Left lung (tissue), 10 donors: ENCODE data around the gene SNX17. TPM values are rescaled to one million over a fixed set of nuclear protein-coding genes. Genes with fewer than 3 reads are reported as not detected.
A peak's percentile ranks its signal among the peaks of the same experiment; 100 is the strongest.

ENCODE experiments used
- ATAC-seq: fragments of 200-7000 bp; cut with Tn5 transposase; one replicate; pipeline ENCODE4 v1.9.1; 2020; ENCODE audit warnings: moderate library complexity
- DNase-seq, 4 donors: peaks; one replicate each; pipeline ENCODE4 v3.0.0-alpha.2; 2013 to 2020
- H3K27ac ChIP-seq, 2 donors: fragments of 200-600 bp; sonication (generic) in 1 of 2; one replicate each; pipeline versions ENCODE4 v1.5.0 to v1.8.0; 2020 to 2021
- H3K27me3 ChIP-seq, 2 donors: fragments of 200-600 bp; sonication (generic) in 1 of 2; one replicate each; pipeline versions ENCODE4 v1.5.0 to v1.8.0; 2020 to 2021
- H3K36me3 ChIP-seq, 2 donors: fragments of 200-600 bp; sonication (generic) in 1 of 2; one replicate each; pipeline versions ENCODE4 v1.5.0 to v1.8.0; 2020 to 2021
- H3K4me1 ChIP-seq, 2 donors: fragments of 200-600 bp; one replicate each; pipeline ENCODE4 v1.8.0; 2021
- H3K4me3 ChIP-seq, 2 donors: fragments of 200-600 bp; sonication (generic) in 1 of 2; one replicate each; pipeline versions ENCODE4 v1.5.0 to v1.8.0; 2020 to 2021; ENCODE audit warnings: mild to moderate bottlenecking in 1 of 2
- H3K9me3 ChIP-seq, 2 donors: fragments of 200-600 bp; sonication (generic) in 1 of 2; one replicate each; pipeline versions ENCODE4 v1.5.0 to v1.8.0; 2020 to 2021
- intact Hi-C, 2 donors: fragments of 100-400 bp; cut with DNase I; formaldehyde crosslinking; loops; one replicate each; pipeline versions ENCODE4 v1.11.2 to v1.14.2; 2022
- polyA plus RNA-seq, 6 donors: library from polyadenylated mRNA; unstranded; fragments of 120-200 nt; gene quantifications; one replicate each; pipeline ENCODE4 v1.2.1, GENCODE V29; 2013; ENCODE audit not compliant: insufficient read length in 6 of 6
- total RNA-seq, 2 donors: library from RNA; stranded (reverse); fragmentation: NEBNext Ultra II Directional; extraction: Animal tissue kit (Norgen Biotek cat#: 25700); gene quantifications; one replicate each; pipeline ENCODE4 v1.2.1, GENCODE V29; 2021
- TF ChIP-seq, protein P1 (sequence below), 2 donors: fragments of 200-600 bp; sonication (generic) in 1 of 2; IDR thresholded peaks; one replicate each; pipeline versions ENCODE4 v1.5.0 to v1.8.0; 2021; ENCODE audit warnings: antibody characterized with exemption in 2 of 2
- donor health status: DM: no; HTN: yes; CAD: no.
- donor health status: DM: no; HTN: no; CAD: no.

The SNX17 gene
- total and polyA plus RNA-seq, 8 donors, result 91.0 to 121 (median 102) TPM

DNA sequence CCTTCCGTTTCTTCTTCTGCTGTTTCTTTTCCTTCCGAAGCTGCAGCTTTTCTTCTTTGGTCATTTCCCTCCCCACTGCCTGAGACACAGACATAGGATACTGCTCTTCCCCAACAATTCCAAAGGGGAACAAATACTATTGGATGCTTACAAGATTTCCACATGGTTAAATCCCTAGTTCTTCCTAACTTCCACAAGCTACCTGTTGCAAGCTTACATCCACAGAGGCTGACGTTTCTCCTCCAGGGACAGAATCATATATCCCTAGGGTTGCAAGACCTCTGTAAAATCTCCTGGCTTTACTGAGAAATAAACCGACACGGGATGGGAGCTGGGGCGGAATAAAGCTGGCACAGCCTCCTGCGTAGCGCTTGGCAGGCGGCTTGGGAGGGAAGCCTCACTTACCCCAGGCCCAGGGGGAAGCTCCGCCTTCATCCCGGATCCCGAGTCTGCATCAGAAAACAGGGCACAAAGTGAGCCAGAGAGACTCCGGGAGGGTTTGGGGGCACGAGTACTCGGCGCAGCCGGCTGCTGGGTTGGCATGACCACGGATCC is 868 bp upstream of the SNX17 start:
- H3K9me3 ChIP-seq, result no peaks in the 10 kb centered on the region
- H3K36me3 ChIP-seq, result peaks cover 0 to 65% of the 10 kb centered on the region in 2 donors
- ATAC-seq (peak; percentile 50), DNase-seq (peak in 1 of 4 donors; percentile 71)
- TF ChIP-seq, protein P1, sequence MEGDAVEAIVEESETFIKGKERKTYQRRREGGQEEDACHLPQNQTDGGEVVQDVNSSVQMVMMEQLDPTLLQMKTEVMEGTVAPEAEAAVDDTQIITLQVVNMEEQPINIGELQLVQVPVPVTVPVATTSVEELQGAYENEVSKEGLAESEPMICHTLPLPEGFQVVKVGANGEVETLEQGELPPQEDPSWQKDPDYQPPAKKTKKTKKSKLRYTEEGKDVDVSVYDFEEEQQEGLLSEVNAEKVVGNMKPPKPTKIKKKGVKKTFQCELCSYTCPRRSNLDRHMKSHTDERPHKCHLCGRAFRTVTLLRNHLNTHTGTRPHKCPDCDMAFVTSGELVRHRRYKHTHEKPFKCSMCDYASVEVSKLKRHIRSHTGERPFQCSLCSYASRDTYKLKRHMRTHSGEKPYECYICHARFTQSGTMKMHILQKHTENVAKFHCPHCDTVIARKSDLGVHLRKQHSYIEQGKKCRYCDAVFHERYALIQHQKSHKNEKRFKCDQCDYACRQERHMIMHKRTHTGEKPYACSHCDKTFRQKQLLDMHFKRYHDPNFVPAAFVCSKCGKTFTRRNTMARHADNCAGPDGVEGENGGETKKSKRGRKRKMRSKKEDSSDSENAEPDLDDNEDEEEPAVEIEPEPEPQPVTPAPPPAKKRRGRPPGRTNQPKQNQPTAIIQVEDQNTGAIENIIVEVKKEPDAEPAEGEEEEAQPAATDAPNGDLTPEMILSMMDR (IDR thresholded peaks at IDR 0.05), result no peak
- no peaks in the 10 kb centered on the region for H3K27me3 ChIP-seq
- peak overlapping the region; percentile 79 to 94 for H3K27ac ChIP-seq
- peaks cover 31 to 37% of the 10 kb centered on the region in 2 donors for H3K4me1 ChIP-seq
- H3K4me3 ChIP-seq, result peak overlapping the region; percentile 62 to 97
- intact Hi-C loops, result no loop called here

DNA sequence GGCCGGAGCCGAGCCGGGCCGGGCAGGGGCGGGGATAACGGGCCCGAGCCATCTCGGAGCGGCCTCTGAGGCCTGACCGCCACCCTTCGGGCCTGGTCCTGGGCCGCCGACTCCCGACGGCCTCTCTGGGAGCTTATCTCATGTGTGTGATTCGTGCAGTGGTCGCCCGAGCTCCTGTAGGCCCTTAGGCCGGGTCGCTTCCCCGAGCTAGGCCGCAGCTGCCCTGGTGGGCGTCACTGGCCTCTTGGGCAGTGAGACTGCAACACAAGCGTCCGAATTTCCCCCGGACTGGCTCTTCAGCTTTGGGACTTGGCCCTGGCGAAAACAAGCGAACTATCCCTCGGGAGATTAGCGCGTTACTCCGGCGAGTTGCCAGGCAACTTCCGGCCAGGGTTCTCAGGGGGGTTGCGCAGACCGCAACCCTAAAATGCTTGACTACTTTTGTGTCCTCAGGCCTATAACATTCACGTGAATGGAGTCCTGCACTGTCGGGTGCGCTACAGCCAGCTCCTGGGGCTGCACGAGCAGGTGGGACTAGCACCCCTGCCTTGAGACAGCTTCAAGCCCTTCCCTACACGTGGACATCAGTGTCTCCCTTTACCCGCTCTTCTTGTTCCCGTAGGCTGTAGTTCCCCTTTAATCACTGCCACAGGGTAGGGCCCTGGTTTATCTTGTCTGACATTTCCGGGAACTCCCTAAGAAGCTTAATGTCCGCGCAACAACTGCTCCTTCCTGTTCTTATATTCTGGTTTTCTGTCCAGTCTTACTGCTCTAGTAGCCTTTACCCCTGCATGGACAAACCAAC is 602 bp downstream of the SNX17 start:
- DNase-seq (peak in 2 of 4 donors; percentile 24 to 52), ATAC-seq (peak; percentile 42)
- Histone ChIP-seq H3K4me3 (peak overlapping the region; percentile 95 to 97), H3K27me3 (no peaks in the 10 kb centered on the region), H3K27ac (peak overlapping the region; percentile 82 to 94), H3K4me1 (peaks cover 31 to 37% of the 10 kb centered on the region in 2 donors), H3K9me3 (no peaks in the 10 kb centered on the region), H3K36me3 (peaks cover 0 to 65% of the 10 kb centered on the region in 2 donors)
- intact Hi-C loops, result no loop called here
- TF ChIP-seq, protein P1 (IDR thresholded peaks at IDR 0.05), result no peak

DNA sequence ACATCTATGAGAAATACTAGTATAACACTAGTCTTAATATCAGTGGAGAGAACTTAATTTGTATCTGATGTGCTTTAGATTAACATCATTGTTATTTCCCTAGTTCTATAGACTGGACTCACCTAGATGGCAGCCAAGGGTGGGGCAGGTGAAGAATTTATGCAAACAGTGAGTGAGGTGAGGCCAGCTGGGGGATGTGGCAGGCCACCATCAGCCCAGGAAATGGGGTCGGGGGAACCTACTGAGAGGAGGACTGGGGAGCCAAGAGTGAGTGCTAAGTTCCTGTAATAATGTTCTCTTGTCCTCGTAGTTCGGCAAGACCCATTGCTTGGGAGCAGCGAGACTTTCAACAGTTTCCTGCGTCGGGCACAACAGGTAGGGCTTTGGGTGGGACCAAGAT is 2.5 kb downstream of the SNX17 start:
- no peaks in the 10 kb centered on the region for H3K9me3 ChIP-seq
- H3K36me3 ChIP-seq, result peaks cover 0 to 65% of the 10 kb centered on the region in 2 donors
- no peak for DNase-seq
- peak overlapping the region in 1 of 2 donors; percentile 97 for H3K4me3 ChIP-seq
- TF ChIP-seq, protein P1 (IDR thresholded peaks at IDR 0.05), result no peak
- peak overlapping the region in 1 of 2 donors; percentile 94 for H3K27ac ChIP-seq
- ATAC-seq, result no peak
- intact Hi-C loops, result no loop called here
- H3K27me3 ChIP-seq, result no peaks in the 10 kb centered on the region
- peaks cover 31 to 37% of the 10 kb centered on the region in 2 donors for H3K4me1 ChIP-seq

DNA sequence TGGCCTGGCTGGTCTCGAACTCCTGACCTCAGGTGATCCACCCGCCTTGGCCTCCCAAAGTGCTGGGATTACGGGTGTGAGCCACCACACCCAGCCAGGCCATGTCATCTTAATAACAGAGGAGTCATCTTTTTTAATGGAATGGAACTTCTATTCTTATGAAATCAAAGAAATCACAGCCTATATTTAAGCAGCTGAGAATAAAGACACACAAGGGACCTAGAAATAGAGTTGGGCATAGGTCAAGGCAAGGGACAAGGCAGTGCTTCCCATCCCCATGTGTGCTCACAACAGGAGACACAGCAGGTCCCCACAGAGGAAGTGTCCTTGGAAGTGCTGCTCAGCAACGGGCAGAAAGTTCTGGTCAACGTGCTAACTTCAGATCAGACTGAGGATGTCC is 3.2 kb downstream of the SNX17 start:
- DNase-seq, result no peak
- H3K36me3 ChIP-seq, result peaks cover 0 to 65% of the 10 kb centered on the region in 2 donors
- TF ChIP-seq, protein P1 (IDR thresholded peaks at IDR 0.05), result no peak
- no peaks in the 10 kb centered on the region for H3K9me3 ChIP-seq
- peaks cover 28 to 40% of the 10 kb centered on the region in 2 donors for H3K4me1 ChIP-seq
- H3K27me3 ChIP-seq, result no peaks in the 10 kb centered on the region
- no peak overlapping the region for H3K4me3 ChIP-seq
- no peak overlapping the region for H3K27ac ChIP-seq
- no peak for ATAC-seq
- intact Hi-C loops, result no loop called here

DNA sequence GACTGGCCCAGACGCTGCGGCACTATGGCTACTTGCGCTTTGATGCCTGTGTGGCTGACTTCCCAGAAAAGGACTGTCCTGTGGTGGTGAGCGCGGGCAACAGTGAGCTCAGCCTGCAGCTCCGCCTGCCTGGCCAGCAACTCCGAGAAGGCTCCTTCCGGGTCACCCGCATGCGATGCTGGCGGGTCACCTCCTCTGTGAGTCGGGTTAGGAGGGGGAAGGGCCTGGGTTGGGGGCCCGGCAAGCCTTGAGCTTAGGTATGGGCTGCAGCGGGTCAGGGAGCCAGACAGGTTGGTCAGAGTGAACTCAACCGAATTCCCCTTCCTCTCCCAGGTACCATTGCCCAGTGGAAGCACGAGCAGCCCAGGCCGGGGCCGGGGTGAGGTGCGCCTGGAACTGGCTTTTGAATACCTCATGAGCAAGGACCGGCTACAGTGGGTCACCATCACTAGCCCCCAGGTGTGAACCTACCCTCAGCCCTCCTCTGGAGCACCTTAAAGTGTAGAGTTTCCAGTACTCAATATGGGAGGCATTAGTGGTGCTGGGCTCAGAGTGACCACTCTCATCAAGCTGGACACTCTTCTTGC is 5.2 kb downstream of the SNX17 start:
- TF ChIP-seq, protein P1 (IDR thresholded peaks at IDR 0.05), result no peak
- Histone ChIP-seq H3K9me3 (no peaks in the 10 kb centered on the region), H3K4me3 (no peak overlapping the region), H3K27ac (no peak overlapping the region), H3K4me1 (peaks cover 25 to 43% of the 10 kb centered on the region in 2 donors), H3K36me3 (peaks cover 0 to 65% of the 10 kb centered on the region in 2 donors), H3K27me3 (no peaks in the 10 kb centered on the region)
- ATAC-seq (no peak), DNase-seq (peak in 1 of 4 donors; percentile 61)
- intact Hi-C loops, result no loop called here
